ENCODE results near the gene RHOJ. TPM values are rescaled to one million over a fixed set of nuclear protein-coding genes. Genes with fewer than 3 reads are reported as not detected.

Gene RHOJ
- total RNA-seq, 2 donors from 2014 or later, result not detected

DNA sequence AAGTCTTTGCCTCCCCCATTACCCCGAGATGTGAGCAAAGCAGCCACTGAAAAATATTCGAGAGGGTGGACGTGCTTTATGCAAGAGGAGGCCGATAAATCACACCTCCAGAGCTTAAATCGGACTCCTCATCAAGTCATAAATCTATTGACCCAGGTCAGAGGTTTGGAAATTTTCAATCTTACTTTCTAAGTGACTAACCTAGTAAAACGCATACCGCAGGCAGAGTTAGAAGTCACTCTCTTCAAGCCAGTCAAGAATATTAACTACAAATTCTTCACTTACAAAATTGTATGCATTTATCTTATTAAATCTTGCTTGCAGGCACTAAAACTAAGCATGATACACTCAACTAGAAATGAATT, 79.6 kb downstream of the RHOJ start:
- Histone ChIP-seq H3K36me3 (ENCODE audit: control insufficient read depth, insufficient read depth, low read length) (no peaks in the 10 kb centered on the region), H3K4me1 (ENCODE audit: control insufficient read depth, insufficient read depth, low read length) (no peaks in the 10 kb centered on the region), H3K9me3 (ENCODE audit: control insufficient read depth, low read length) (no peaks in the 10 kb centered on the region), H3K9ac (ENCODE audit: extremely low read depth, low read length, poor library complexity, severe bottlenecking) (no peak overlapping the region), H3K4me3 (ENCODE audit: low read length) (no peak overlapping the region), H3K27me3 (ENCODE audit: control insufficient read depth, insufficient read depth, low read length, poor library complexity, severe bottlenecking) (no peaks in the 10 kb centered on the region), H3K27ac (ENCODE audit: low read depth, low read length) (no peak overlapping the region)
- no peak overlapping the region for H3K27ac Mint-ChIP-seq
- WGBS, 2 experiments (ENCODE audit: insufficient coverage in 1 of 2, insufficient read length in 1 of 2), result 97% methylated on average over 7 of the region's 7 CpGs
- no peaks in the 10 kb centered on the region for H3K4me1 Mint-ChIP-seq
- DNase-seq, result no peak
- H3K27me3 Mint-ChIP-seq (ENCODE audit: insufficient read depth), result no peaks in the 10 kb centered on the region
- H3K9me3 Mint-ChIP-seq, result no peaks in the 10 kb centered on the region
- no peak overlapping the region for H3K4me3 Mint-ChIP-seq
- H3K36me3 Mint-ChIP-seq (ENCODE audit: low read depth), result no peaks in the 10 kb centered on the region
- TF ChIP-seq, protein P1, sequence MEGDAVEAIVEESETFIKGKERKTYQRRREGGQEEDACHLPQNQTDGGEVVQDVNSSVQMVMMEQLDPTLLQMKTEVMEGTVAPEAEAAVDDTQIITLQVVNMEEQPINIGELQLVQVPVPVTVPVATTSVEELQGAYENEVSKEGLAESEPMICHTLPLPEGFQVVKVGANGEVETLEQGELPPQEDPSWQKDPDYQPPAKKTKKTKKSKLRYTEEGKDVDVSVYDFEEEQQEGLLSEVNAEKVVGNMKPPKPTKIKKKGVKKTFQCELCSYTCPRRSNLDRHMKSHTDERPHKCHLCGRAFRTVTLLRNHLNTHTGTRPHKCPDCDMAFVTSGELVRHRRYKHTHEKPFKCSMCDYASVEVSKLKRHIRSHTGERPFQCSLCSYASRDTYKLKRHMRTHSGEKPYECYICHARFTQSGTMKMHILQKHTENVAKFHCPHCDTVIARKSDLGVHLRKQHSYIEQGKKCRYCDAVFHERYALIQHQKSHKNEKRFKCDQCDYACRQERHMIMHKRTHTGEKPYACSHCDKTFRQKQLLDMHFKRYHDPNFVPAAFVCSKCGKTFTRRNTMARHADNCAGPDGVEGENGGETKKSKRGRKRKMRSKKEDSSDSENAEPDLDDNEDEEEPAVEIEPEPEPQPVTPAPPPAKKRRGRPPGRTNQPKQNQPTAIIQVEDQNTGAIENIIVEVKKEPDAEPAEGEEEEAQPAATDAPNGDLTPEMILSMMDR (conservative IDR thresholded peaks at IDR 0.05), result no peak

DNA sequence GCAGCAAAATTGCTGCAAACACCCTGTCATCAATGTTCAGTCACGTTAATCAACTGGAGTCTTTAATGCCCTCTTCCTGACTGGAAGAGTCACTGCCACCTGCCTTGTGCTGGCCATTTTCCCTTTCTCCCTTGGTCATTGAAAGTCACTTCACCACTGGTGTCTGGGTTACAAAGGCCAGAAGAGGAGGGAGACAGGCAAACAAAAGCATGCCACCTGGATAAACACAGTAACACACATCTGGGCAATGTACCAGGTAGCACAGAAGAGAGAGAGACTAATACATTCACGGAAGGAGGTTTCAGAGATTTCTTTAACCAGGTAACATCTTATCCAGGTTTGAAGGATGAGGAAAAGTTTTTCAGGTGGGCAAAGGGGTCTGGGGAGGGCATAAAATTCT, 81.8 kb downstream of the RHOJ start:
- Mint-ChIP-seq H3K27ac (no peak overlapping the region), H3K36me3 (ENCODE audit: low read depth) (no peaks in the 10 kb centered on the region), H3K9me3 (no peaks in the 10 kb centered on the region), H3K4me3 (no peak overlapping the region), H3K4me1 (peaks cover 4% of the 10 kb centered on the region), H3K27me3 (ENCODE audit: insufficient read depth) (no peaks in the 10 kb centered on the region)
- Histone ChIP-seq H3K4me3 (ENCODE audit: low read length) (no peak overlapping the region), H3K27me3 (ENCODE audit: control insufficient read depth, insufficient read depth, low read length, poor library complexity, severe bottlenecking) (no peaks in the 10 kb centered on the region), H3K27ac (ENCODE audit: low read depth, low read length) (no peak overlapping the region), H3K9ac (ENCODE audit: extremely low read depth, low read length, poor library complexity, severe bottlenecking) (no peak overlapping the region), H3K4me1 (ENCODE audit: control insufficient read depth, insufficient read depth, low read length) (peaks cover 4% of the 10 kb centered on the region), H3K36me3 (ENCODE audit: control insufficient read depth, insufficient read depth, low read length) (no peaks in the 10 kb centered on the region), H3K9me3 (ENCODE audit: control insufficient read depth, low read length) (no peaks in the 10 kb centered on the region)
- WGBS, 2 experiments (ENCODE audit: insufficient coverage in 1 of 2, insufficient read length in 1 of 2), result 83 to 85% methylated on average over 2 of the region's 2 CpGs
- TF ChIP-seq, protein P1 (conservative IDR thresholded peaks at IDR 0.05), result no peak
- no peak for DNase-seq

DNA sequence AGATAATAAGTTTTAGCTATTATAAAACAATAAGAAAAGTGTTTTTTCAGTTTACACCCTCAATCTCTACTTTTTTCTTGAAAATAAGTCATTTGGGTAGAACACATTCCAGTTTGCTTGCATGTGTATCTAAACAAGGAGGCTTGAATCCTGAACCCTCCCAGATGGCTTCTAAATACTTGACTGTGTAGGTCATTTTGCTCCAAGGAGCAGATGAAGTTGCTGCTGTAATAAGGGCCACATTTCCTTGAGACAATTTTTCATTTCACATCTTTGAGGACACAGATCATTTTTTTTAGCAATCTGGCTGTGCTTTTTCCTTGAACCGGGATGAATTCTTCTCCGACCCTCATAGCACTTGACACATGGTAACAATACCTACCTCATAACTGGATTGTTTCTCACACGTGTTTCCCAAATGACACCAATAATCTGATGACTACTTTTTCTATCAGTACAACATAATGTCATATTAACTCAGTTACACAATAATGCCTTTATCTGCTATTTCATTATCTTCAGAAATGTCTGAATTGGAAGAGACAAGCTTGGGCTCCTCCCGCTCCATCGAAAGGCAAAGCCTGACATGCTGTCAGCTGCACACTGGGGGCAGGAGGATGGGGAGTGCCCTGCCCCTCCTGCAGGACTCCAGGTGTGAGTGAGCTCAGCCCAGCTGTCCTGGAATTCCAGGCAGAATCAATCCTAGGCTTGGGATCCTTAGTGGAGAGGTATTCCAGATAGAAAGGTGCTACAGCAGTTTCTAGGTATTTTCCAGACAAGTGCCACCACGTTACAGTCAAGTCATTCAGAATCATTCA, 83.6 kb downstream of the RHOJ start:
- H3K4me1 Mint-ChIP-seq, result peaks cover 9% of the 10 kb centered on the region
- DNase-seq, result no peak
- TF ChIP-seq, protein P1 (conservative IDR thresholded peaks at IDR 0.05), result no peak
- WGBS, 2 experiments (ENCODE audit: insufficient coverage in 1 of 2, insufficient read length in 1 of 2), result 92 to 97% methylated on average over 5 to 6 of the region's 6 CpGs
- Histone ChIP-seq H3K4me1 (ENCODE audit: control insufficient read depth, insufficient read depth, low read length) (peaks cover 10% of the 10 kb centered on the region), H3K9me3 (ENCODE audit: control insufficient read depth, low read length) (no peaks in the 10 kb centered on the region), H3K27me3 (ENCODE audit: control insufficient read depth, insufficient read depth, low read length, poor library complexity, severe bottlenecking) (no peaks in the 10 kb centered on the region), H3K9ac (ENCODE audit: extremely low read depth, low read length, poor library complexity, severe bottlenecking) (no peak overlapping the region), H3K27ac (ENCODE audit: low read depth, low read length) (no peak overlapping the region), H3K4me3 (ENCODE audit: low read length) (no peak overlapping the region), H3K36me3 (ENCODE audit: control insufficient read depth, insufficient read depth, low read length) (no peaks in the 10 kb centered on the region)
- no peak overlapping the region for H3K4me3 Mint-ChIP-seq
- H3K9me3 Mint-ChIP-seq, result no peaks in the 10 kb centered on the region
- no peaks in the 10 kb centered on the region for H3K36me3 Mint-ChIP-seq (ENCODE audit: low read depth)
- no peak overlapping the region for H3K27ac Mint-ChIP-seq
- H3K27me3 Mint-ChIP-seq (ENCODE audit: insufficient read depth), result no peaks in the 10 kb centered on the region
